ENCODE results near the gene LPIN1.
"Not testable (repeated sequence)": the region's sequence is repeated elsewhere in the genome, so short reads cannot be mapped to it uniquely, and the experiment has no call there.

The LPIN1 gene

DNA sequence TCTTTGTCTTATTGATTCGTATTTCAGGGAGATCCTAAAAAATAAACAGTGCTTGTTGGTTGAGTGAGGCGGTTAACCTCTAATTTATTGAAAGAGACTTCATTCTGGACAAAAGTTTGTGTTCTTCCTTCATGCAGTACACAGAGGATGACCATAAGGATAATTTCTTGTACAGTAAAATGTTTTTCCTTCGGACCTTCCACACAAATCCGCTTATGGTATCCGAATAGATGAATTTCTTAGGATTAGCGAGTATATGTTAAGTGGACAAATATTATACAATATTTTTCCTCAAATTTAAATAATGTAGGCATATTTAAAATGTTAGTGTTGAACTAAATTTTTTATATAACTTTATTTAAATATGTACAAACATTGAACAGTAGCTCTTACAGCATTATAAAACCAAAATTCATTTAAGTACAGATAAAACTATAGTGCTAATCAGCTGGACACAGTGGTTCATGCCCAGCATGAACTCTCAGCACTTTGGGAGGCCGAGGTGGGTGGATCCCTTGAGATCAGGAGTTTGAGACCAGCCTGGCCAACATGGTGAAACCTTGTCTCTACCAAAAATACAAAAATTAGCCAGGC is 84.4 kb downstream of the LPIN1 start:
- no peak for DNase-seq (ENCODE audit: low read depth in 1 of 2, low spot score in 1 of 2)

- no peak for DNase-seq (ENCODE audit: low read depth in 1 of 2, low spot score in 1 of 2)
These were observed 85.0 kb downstream of the LPIN1 start for GRCh38 chr2:11831415-11831814.

DNA sequence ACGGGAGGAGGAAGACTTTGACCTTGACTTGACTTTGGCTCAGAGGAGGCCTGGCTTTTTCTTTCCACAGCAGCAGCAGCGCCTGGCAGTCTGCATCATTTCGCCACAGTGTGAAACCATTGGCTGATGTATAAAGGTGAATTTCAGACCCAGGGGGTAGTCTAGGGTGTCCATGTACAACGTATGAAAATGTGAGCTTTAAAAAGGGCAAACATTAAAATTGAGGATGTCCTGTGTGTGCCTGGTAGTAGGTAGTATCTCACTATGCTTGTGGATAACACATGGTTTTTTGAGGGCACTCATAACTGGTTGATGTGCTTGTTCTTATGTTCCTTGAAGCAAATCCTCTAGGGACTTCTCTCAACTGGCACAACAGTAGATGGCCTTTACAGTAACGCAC is 86.1 kb downstream of the LPIN1 start:
- no peak for DNase-seq (ENCODE audit: low read depth in 1 of 2, low spot score in 1 of 2)

DNA sequence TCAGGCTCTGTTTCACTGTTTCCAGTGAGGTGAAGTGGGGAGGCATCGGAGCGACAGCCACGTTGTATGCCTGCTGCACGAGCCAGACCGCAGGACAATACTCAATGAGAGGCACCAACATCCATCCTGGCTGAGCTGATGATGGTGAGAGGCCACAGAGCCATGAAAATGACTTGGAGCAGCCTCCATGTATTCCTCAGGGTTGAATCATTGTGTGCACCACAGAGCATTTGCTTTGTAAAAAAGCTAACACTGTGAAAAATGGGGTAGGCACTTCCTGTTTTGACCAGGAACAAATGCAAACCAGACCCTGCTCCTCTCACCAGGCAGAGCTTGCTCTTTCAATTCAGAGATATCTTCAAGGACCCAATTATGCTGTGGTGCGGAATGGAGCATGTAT is 87.2 kb downstream of the LPIN1 start:
- DNase-seq (ENCODE audit: low read depth in 1 of 2, low spot score in 1 of 2), result no peak

DNA sequence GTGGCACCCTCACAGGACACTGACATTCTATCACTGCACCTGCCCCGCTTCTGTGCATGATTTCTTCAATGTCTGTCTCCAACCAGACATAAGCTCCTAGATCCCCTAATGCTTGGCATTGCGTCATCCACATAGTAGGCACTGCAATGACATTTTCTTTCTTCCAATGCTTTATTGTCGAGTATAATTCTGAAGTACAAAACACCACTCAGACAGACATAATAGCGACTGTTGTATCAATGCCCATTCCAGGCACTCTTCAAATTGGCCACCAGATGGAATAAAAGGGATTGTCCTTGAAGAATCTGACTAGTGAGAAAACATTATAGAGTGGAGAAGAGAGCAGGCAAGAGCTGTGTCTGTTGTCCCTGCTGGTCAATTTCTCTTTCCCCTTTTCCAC is 89.0 kb downstream of the LPIN1 start:
- no peak for DNase-seq (ENCODE audit: low read depth in 1 of 2, low spot score in 1 of 2)

GRCh38 chr2:11836647-11837219 is 90.3 kb downstream of the LPIN1 start:
- DNase-seq (ENCODE audit: low read depth in 1 of 2, low spot score in 1 of 2), result no peak

- DNase-seq (ENCODE audit: low read depth in 1 of 2, low spot score in 1 of 2), result no peak
These were observed 91.7 kb downstream of the LPIN1 start for GRCh38 chr2:11837875-11838734.

- DNase-seq (ENCODE audit: low read depth in 1 of 2, low spot score in 1 of 2), result no peak
These were observed 93.5 kb downstream of the LPIN1 start for GRCh38 chr2:11839916-11840315.

DNA sequence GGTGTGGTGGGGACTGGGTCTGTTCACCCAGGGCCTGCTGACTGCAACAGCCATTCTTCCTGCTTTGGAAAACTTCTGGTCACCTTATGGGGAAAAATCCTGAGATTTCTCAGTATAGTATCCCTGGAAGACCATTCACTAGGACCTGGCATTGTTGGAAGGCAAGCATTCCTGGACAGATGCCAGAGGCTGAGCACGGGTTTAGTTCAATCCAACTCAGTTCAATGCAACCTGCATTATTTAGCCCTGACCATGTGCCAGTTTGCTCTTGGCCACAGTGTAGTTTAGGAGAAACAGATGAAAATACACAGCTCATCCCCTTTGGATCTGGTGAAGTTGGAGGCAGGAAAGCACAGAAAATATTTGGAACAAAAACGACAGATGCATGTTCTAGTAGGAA is 95.9 kb downstream of the LPIN1 start:
- no peak for DNase-seq (ENCODE audit: low read depth in 1 of 2, low spot score in 1 of 2)

GRCh38 chr2:11844798-11845197 is 98.4 kb downstream of the LPIN1 start:
- DNase-seq (ENCODE audit: low read depth in 1 of 2, low spot score in 1 of 2), result not testable (repeated sequence)

DNA sequence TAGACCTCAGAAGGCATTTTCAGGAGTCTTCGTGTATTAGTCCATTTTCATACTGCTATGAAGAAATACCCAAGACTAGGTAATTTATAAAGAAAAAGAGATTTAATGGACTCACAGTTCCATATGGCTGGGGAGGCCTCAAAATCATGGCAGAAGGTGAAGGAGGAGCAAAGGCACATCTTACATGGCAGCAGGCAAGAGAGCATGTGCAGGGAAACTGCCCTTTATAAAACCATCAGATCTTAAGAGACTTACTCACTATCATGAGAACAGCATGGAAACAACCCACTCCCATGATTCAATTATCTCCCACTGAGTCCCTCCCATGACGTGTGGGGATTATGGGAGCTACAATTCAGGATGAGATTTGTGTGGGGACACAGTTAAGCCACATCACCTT is 101.5 kb downstream of the LPIN1 start:
- DNase-seq (ENCODE audit: low read depth in 1 of 2, low spot score in 1 of 2), result not testable (repeated sequence)

GRCh38 chr2:11850082-11850481 is 103.7 kb downstream of the LPIN1 start:
- DNase-seq (ENCODE audit: low read depth in 1 of 2, low spot score in 1 of 2), result no peak

DNA sequence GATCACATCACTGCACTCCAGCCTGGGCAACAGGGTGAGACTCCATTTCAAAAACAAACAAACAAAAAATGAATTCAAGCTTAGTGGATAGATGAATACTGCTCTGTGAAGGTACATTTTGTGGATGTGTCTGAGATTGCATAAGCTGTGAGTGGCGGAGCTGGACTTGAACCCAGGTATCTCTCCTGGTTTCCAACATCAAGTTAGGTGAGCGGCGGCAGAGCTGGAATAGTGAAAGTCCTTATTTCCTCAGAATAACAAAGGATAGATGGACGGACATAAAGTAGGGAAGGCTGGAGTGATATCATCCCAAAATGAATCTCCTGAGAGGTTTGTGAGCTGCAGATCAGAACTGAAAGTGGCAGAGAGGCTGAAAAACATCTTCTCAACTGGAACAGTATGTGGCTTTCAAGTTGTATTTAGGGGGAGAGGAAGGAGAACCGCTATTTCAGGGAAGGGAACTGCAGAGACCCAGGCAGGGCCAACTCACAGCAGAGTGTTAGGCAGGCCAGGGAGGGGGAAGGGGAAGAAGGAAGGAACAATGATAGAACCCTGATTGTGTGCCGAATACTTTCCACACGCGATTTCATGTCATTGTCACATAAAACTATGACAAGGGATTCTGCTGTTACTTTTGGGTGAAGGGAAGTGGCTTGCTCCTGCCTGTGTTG is 106.2 kb downstream of the LPIN1 start:
- no peak for DNase-seq (ENCODE audit: low read depth in 1 of 2, low spot score in 1 of 2)

GRCh38 chr2:11853197-11853588 is 106.8 kb downstream of the LPIN1 start:
- no peak for DNase-seq (ENCODE audit: low read depth in 1 of 2, low spot score in 1 of 2)

GRCh38 chr2:11855064-11855760 is 108.8 kb downstream of the LPIN1 start:
- DNase-seq (ENCODE audit: low read depth in 1 of 2, low spot score in 1 of 2), result no peak

- DNase-seq (ENCODE audit: low read depth in 1 of 2, low spot score in 1 of 2), result no peak
These were observed 109.7 kb downstream of the LPIN1 start for GRCh38 chr2:11856095-11856494.

GRCh38 chr2:11858883-11859282 is 112.5 kb downstream of the LPIN1 start:
- DNase-seq (ENCODE audit: low read depth in 1 of 2, low spot score in 1 of 2), result no peak

DNA sequence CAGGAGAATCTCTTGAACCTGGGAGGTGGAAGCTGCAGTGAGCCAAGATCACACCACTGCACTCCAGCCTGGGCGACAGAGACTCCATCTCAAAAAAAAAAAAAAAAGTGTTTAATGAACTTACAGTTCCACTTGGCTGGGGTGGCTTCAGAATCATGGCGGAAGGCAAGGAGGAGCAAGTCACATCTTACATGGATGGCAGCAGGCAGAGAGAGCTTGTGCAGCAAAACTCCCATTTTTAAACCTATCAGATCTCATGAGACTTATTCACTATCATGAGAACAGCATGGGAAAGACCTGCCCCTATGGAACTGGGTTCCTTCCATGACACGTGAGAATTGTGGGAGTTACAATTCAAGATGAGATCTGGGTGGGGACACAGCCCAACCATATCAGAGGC is 113.5 kb downstream of the LPIN1 start:
- DNase-seq (ENCODE audit: low read depth in 1 of 2, low spot score in 1 of 2), result not testable (repeated sequence)

DNA sequence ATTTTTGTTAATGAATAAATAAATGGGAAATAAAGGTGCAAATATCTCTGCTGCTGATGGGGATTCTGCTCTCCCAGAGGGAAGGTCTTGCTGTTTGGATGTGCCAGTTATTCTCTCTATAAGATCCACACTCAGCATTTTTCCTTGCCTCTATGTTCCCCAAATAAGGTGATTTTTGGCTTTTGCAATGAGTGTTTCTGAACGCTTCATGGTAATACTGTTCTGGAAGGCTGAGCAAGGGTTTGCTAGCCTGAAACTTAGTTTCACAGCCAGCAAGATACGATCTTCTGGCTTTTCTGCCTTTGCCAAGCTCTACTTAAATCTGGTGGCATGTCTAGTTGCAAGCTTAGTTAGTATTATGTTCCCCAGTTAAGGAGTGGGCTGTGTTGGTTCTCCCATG is 114.6 kb downstream of the LPIN1 start:
- no peak for DNase-seq (ENCODE audit: low read depth in 1 of 2, low spot score in 1 of 2)

DNA sequence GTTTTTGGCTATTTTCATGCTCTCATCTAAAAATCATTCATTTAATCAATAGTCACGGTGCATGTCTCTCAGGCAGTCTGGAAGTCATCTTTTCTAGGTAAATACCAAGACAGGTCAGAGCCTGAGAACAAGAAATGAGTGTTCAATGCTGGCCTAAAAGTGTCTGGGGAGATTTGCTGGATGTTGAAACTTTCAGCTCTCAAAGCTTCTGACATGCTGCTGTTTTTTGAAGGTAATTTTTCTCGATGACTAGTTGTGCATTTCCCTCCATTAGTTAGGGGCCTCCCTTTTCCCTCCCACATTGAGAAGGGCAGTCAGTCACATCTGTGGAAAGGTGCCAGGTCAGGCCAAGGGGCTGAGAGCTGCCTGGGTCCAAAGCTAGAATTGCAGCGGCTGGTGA is 115.6 kb downstream of the LPIN1 start:
- DNase-seq (ENCODE audit: low read depth in 1 of 2, low spot score in 1 of 2), result no peak

DNA sequence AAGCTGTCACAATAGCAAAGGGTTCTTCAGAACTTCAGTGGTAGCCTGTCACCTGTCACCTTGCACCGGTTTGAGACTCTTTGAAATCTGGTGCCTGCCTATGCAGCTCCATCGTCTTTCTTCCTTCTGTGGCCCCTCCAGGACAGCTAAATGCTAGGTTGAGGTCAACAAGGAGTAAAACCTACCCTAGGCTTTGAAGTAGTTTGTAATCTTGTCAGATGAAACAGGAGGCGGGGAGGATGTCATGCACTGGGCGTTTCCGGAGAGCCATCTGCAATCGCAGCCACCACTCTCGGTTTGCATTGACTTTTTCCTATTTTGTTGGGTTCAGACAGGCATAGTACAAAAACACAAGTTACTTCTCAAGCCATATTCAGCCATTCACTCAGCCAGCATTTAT is 116.7 kb downstream of the LPIN1 start:
- DNase-seq (ENCODE audit: low read depth in 1 of 2, low spot score in 1 of 2), result no peak

Data from activated T-helper 1 cell treated with anti-CD3 and anti-CD28 coated beads, Interleukin-2, amount 50 U/mL, for 16 hours (primary cell).